Neural cell (in vitro differentiated cells): ENCODE results near the gene RPS4Y1.

Experiments
- RAD21 ChIP-seq: fragments of 450-650 bp; conservative IDR thresholded peaks from 2 replicates; pipeline ENCODE4 v1.6.1; 2014; ENCODE audit warnings: antibody characterized with exemption, mild to moderate bottlenecking, moderate library complexity
- TAF1 ChIP-seq: IDR thresholded peaks from 2 replicates; pipeline ENCODE4 v1.6.1; 2012; ENCODE audit warnings: low read depth
- TF ChIP-seq, protein P1 (sequence below): fragments of 450-650 bp; IDR thresholded peaks from 2 replicates; pipeline ENCODE4 v1.5.1; 2014; ENCODE audit warnings: antibody characterized with exemption, mild to moderate bottlenecking, moderate library complexity; ENCODE audit not compliant: poor library complexity, severe bottlenecking

GRCh38 chrY:2800246-2800645 lies 41.2 kb upstream of the RPS4Y1 start:
- TF ChIP-seq TAF1 (no peak), RAD21 (no peak)
- TF ChIP-seq, protein P1, sequence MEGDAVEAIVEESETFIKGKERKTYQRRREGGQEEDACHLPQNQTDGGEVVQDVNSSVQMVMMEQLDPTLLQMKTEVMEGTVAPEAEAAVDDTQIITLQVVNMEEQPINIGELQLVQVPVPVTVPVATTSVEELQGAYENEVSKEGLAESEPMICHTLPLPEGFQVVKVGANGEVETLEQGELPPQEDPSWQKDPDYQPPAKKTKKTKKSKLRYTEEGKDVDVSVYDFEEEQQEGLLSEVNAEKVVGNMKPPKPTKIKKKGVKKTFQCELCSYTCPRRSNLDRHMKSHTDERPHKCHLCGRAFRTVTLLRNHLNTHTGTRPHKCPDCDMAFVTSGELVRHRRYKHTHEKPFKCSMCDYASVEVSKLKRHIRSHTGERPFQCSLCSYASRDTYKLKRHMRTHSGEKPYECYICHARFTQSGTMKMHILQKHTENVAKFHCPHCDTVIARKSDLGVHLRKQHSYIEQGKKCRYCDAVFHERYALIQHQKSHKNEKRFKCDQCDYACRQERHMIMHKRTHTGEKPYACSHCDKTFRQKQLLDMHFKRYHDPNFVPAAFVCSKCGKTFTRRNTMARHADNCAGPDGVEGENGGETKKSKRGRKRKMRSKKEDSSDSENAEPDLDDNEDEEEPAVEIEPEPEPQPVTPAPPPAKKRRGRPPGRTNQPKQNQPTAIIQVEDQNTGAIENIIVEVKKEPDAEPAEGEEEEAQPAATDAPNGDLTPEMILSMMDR: no peak
